HepG2 (cell line): ENCODE data around the gene SHTN1. TPM values are rescaled to one million over a fixed set of nuclear protein-coding genes. Genes with fewer than 3 reads are reported as not detected.

Experiments used
- ATAC-seq: fragments of 200-7000 bp; cut with Tn5 transposase; 3 replicates; pipeline ENCODE4 v1.9.1; 2020; ENCODE audit warnings: mild to moderate bottlenecking, moderate library complexity
- BruUV-seq: library from RNA; stranded (reverse); fragments of 400-500 nt; replicated peaks from 2 replicates; lab custom pipeline; 2021; lab: Mats Ljungman, UMichigan
- CTCF ChIA-PET: fragments of 300-600 bp; formaldehyde crosslinking; extraction: SDS; loops from one replicate; lab custom pipeline; 2021; ENCODE audit warnings: low total read pairs, inconsistent platforms, low intra/inter-chr PET ratio; lab: Yijun Ruan, JAX
- POLR2A ChIA-PET: fragments of 350-600 bp; sonication (Branson Sonifier 250); formaldehyde crosslinking; loops from one replicate; lab custom pipeline; 2020; ENCODE audit warnings: antibody characterized with exemption, inconsistent platforms; lab: Yijun Ruan, JAX
- DNase-seq: peaks from one replicate; pipeline ENCODE4 v3.0.0-alpha.2; 2015; ENCODE audit warnings: low spot score
- FAIRE-seq: peaks from 3 replicates; lab custom pipeline; 2011; peaks lifted over from hg19 to GRCh38; lab: Jason Lieb, UNC
- H2AFZ ChIP-seq: one replicate; pipeline ENCODE4 v1.6.1; 2011; ENCODE audit warnings: low read length, inconsistent platforms
- H3K27ac ChIP-seq: fragments of 300-600 bp; 3 replicates; pipeline ENCODE4 v1.8.0; 2011; ENCODE audit warnings: mixed run types, mild to moderate bottlenecking, mixed read lengths, low read length, inconsistent platforms; ENCODE audit not compliant: insufficient read depth; ENCODE audit errors: extremely low read length
- H3K27me3 ChIP-seq, 2 experiments: fragments of 200-600 bp in 1 of 2; 2 replicates in 1 of 2; 3 replicates in 1 of 2; pipeline versions ENCODE4 v1.6.0 to v1.8.0; 2011; ENCODE audit warnings: low read length in 2 of 2, mild to moderate bottlenecking in 2 of 2, moderate library complexity in 2 of 2, inconsistent platforms in 1 of 2; ENCODE audit not compliant: insufficient read depth in 2 of 2, control insufficient read depth in 1 of 2
- H3K36me3 ChIP-seq, 2 experiments: fragments of 200-600 bp in 1 of 2; replicated peaks in 1 of 2; 2 replicates in 1 of 2; 3 replicates in 1 of 2; pipeline versions ENCODE4 v1.5.1 to v1.8.0; 2011; ENCODE audit warnings: low read length in 2 of 2, inconsistent platforms in 1 of 2; ENCODE audit not compliant: insufficient read depth in 2 of 2, control insufficient read depth in 1 of 2
- H3K4me1 ChIP-seq: 2 replicates; pipeline ENCODE4 v1.5.1; 2012; ENCODE audit warnings: low read length, inconsistent platforms; ENCODE audit not compliant: insufficient read depth
- H3K4me2 ChIP-seq: 2 replicates; pipeline ENCODE4 v1.6.0; 2011; ENCODE audit warnings: low read depth, low read length, inconsistent platforms
- H3K4me3 ChIP-seq, 3 experiments: fragments of 200-600 bp in 1 of 3; sonication (generic), shearing (Covaris generic) in 1 of 3; replicated peaks in 1 of 3; 2 replicates each; pipeline ENCODE4 v1.5.1; 2011 to 2016; ENCODE audit warnings: low read length in 3 of 3, inconsistent platforms in 2 of 3, low read depth in 2 of 3, mild to moderate bottlenecking in 2 of 3, control low read depth in 1 of 3, mixed read lengths in 1 of 3; ENCODE audit not compliant: insufficient read depth in 1 of 3
- H3K79me2 ChIP-seq: one replicate; pipeline ENCODE4 v1.6.1; 2011; ENCODE audit warnings: low read length, inconsistent platforms; ENCODE audit not compliant: insufficient read depth
- H3K9ac ChIP-seq: 2 replicates; pipeline ENCODE4 v1.6.0; 2011; ENCODE audit warnings: mild to moderate bottlenecking, low read depth, low read length, inconsistent platforms; ENCODE audit not compliant: insufficient read depth
- H3K9me3 ChIP-seq: 2 replicates; pipeline ENCODE4 v1.5.1; 2012; ENCODE audit warnings: mild to moderate bottlenecking, low read length
- H4K20me1 ChIP-seq: 2 replicates; pipeline ENCODE4 v1.6.0; 2011; ENCODE audit warnings: inconsistent platforms, mild to moderate bottlenecking, low read length, moderate library complexity; ENCODE audit not compliant: insufficient read depth
- NFIC ChIP-seq: IDR thresholded peaks from 2 replicates; pipeline ENCODE4 v1.6.1; 2012; ENCODE audit warnings: mild to moderate bottlenecking, low read length, inconsistent platforms
- ZBTB43 ChIP-seq: sonication (generic); formaldehyde crosslinking; conservative IDR thresholded peaks from 2 replicates; pipeline ENCODE4 v1.4.0; 2020; ENCODE audit warnings: missing genetic modification reagents
- ZNF556 ChIP-seq: sonication (generic); formaldehyde crosslinking; IDR thresholded peaks from 2 replicates; pipeline ENCODE4 v1.4.0; 2020; ENCODE audit warnings: mild to moderate bottlenecking, missing genetic modification reagents, borderline replicate concordance
- WGBS: methylation state at CpG from one replicate; pipeline ENCODE4 v1.1.6; 2017; ENCODE audit warnings: low lambda C conversion rate; 5-methylcytosine and 5-hydroxymethylcytosine counted together
- in situ Hi-C: cut with HindIII; loops from 2 replicates; pipeline ENCODE4 v1.10.0; 2017; ENCODE audit warnings: low pct_unique_long_range_greater_than_20kb; ENCODE audit not compliant: extremely low pct_ligation_motif_present
- intact Hi-C: fragments of 100-400 bp; cut with micrococcal nuclease; formaldehyde crosslinking; loops from one replicate; pipeline ENCODE4 v1.10.0; 2022; ENCODE audit not compliant: unreplicated experiment
- polyA plus RNA-seq, 8 experiments: library from polyadenylated mRNA; depleted of rRNA in 3 of 8; stranded (reverse) in 7 of 8; unstranded in 1 of 8; fragments of >200 nt; fragmentation: Illumina TruSeq in 4 of 8; extraction: Trizol in 4 of 8; gene quantifications; 2 replicates each; pipeline versions ENCODE4 v1.2.1 to v1.2.3, GENCODE V29; 2011 to 2016; ENCODE audit warnings: low read depth in 4 of 8, missing spikeins in 1 of 8, mixed read lengths in 1 of 8; ENCODE audit not compliant: insufficient read depth in 1 of 8
- total RNA-seq, 5 experiments: library from RNA; depleted of rRNA; stranded (reverse); fragments of >200 nt; fragmentation: Illumina TruSeq; extraction: Trizol; gene quantifications; 2 replicates each; pipeline ENCODE4 v1.2.3, GENCODE V29; 2016; ENCODE audit warnings: low read depth in 1 of 5

The SHTN1 gene
- total and polyA plus RNA-seq, 2 of the 13 experiments (the other 11 are each of a cell fraction or from before 2014, with no cell fraction given) = 11.3 to 15.6 TPM

- TF ChIP-seq NFIC (no peak), ZBTB43 (CRISPR knock-in tag) (no peak)
Measured at GRCh38 chr10:116968331-116968730, 36.7 kb downstream of the SHTN1 start (continued).

- TF ChIP-seq ZNF556 (CRISPR knock-in tag) = no peak
- TF ChIP-seq, all 625 proteins: peak for 0
- H3K9me3 ChIP-seq = no peaks in the 10 kb centered on the region
- H3K79me2 ChIP-seq = no peaks in the 10 kb centered on the region
- no peak overlapping the region for H3K9ac ChIP-seq
- BruUV-seq = no TSS peak
- POLR2A ChIA-PET = no interaction called here
- no peaks in the 10 kb centered on the region for H3K4me1 ChIP-seq
- no peak for FAIRE-seq
- no peaks in the 10 kb centered on the region for H4K20me1 ChIP-seq
- H3K27ac ChIP-seq = no peak overlapping the region
- ATAC-seq = no peak
- H2AFZ ChIP-seq = no peak overlapping the region
- H3K4me3 ChIP-seq = no peak overlapping the region
- DNase-seq = no peak
- intact Hi-C loops (no loop called here), in situ Hi-C loops (no loop called here)
- CTCF ChIA-PET = no interaction called here
- WGBS = 97% methylated on average over 9 of the region's 9 CpGs
- no peak overlapping the region for H3K4me2 ChIP-seq
- H3K27me3 ChIP-seq = no peaks in the 10 kb centered on the region
- peaks cover 0 to 7% of the 10 kb centered on the region in 2 experiments; a peak in 3 of 5 replicates for H3K36me3 ChIP-seq
Measured at GRCh38 chr10:116961406-116962251, 43.4 kb downstream of the SHTN1 start.
